ENCODE measurements around the gene C11orf97. TPM values are rescaled to one million over a fixed set of nuclear protein-coding genes. Genes with fewer than 3 reads are reported as not detected.
A peak's percentile ranks its signal among the peaks of the same experiment; 100 is the strongest.

C11orf97 gene
- total RNA-seq, 1 experiment from 2014 or later = not detected

DNA sequence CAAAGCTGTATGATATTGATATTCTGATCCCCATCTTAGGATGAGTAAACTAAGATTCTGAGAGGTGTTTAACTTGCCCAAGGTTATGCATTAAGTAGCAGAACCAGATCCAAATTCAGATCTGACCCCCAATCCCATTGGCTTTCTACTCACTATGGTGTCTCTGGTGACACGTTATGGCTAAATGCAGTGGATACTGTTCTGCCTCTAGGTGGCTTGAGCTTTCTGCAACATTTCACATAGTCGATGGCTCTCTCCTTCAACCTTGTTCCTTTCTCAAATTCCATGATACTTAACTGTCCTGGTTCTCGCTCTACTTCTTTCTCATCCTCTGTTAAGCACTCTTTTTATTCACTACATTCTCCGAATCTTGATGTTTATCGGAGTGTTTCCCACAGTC lies 9.4 kb downstream of the C11orf97 start:
- no peaks in the 10 kb centered on the region for H3K36me3 ChIP-seq (ENCODE audit: control insufficient read depth in 1 of 2, insufficient read depth in 2 of 2, low read length in 2 of 2)
- intact Hi-C loops (cut with micrococcal nuclease) = no loop called here
- H3K27me3 ChIP-seq (ENCODE audit: insufficient read depth, low read length) = no peaks in the 10 kb centered on the region
- H3K4me3 ChIP-seq (replicated peaks in 1 of 2; ENCODE audit: low read depth in 1 of 2, low read length in 2 of 2) = no peak overlapping the region
- H3K4me2 ChIP-seq (ENCODE audit: low read length) = no peak overlapping the region
- H3K9me3 ChIP-seq (ENCODE audit: control insufficient read depth in 1 of 2, insufficient read depth in 1 of 2, low read depth in 1 of 2, low read length in 2 of 2) = no peaks in the 10 kb centered on the region
- no peak overlapping the region for H2AFZ ChIP-seq (ENCODE audit: low read depth, low read length, poor library complexity, severe bottlenecking)
- ATAC-seq (peak; percentile 87), DNase-seq (ENCODE audit: low read depth, low spot score) (no peak)
- CTCF ChIA-PET = interaction anchor here (1.0 to 1.6 kb wide), 6 partner anchors 17 to 626 kb away, joined by 3 to 8 read pairs (median 4); no protein-coding TSS in a partner anchor
- no TSS peak for BruUV-seq (replicated peaks)
- no peak overlapping the region for H3K9ac ChIP-seq (ENCODE audit: low read length)
- no peaks in the 10 kb centered on the region for H3K9me2 ChIP-seq (ENCODE audit: insufficient read depth)
- RAD21 ChIA-PET (ENCODE audit: low non-redundant PET in 1 of 2, low total read pairs in 2 of 2, uncharacterized antibody in 2 of 2, unreplicated experiment in 2 of 2) = interaction anchor here in 1 of 2 experiments (0.9 kb wide), 1 partner anchor 22 kb away, joined by 3 read pairs; the partner anchor contains the start of gene FUT4
- TF ChIP-seq ATF3 (IDR thresholded peaks at IDR 0.05) (no peak), POLR2AphosphoS5 (IDR thresholded peaks at IDR 0.05; ENCODE audit: low read depth, low read length) (no peak), JUND (IDR thresholded peaks at IDR 0.05) (no peak), FOSL1 (IDR thresholded peaks at IDR 0.05; ENCODE audit: low read depth) (no peak), SP1 (IDR thresholded peaks at IDR 0.05; ENCODE audit: low read depth) (no peak), RAD21 (IDR thresholded peaks at IDR 0.05; ENCODE audit: low read depth) (peak; percentile 24; the same call in 1 of the 2 replicates), CBX3 (IDR thresholded peaks at IDR 0.05; ENCODE audit: low read depth) (no peak), TCF7L2 (IDR thresholded peaks at IDR 0.05; ENCODE audit: borderline replicate concordance, extremely low read depth, insufficient read depth, insufficient read length) (no peak), SRF (IDR thresholded peaks at IDR 0.05; ENCODE audit: low read depth) (no peak), ELF1 (IDR thresholded peaks at IDR 0.05; ENCODE audit: borderline replicate concordance, low read depth) (no peak), YY1 (IDR thresholded peaks at IDR 0.05; ENCODE audit: extremely low read depth, insufficient replicate concordance, low read depth, low read length) (no peak), EZH2phosphoT487 (IDR thresholded peaks at IDR 0.05; ENCODE audit: borderline replicate concordance) (no peak)
- TF ChIP-seq, protein P1, sequence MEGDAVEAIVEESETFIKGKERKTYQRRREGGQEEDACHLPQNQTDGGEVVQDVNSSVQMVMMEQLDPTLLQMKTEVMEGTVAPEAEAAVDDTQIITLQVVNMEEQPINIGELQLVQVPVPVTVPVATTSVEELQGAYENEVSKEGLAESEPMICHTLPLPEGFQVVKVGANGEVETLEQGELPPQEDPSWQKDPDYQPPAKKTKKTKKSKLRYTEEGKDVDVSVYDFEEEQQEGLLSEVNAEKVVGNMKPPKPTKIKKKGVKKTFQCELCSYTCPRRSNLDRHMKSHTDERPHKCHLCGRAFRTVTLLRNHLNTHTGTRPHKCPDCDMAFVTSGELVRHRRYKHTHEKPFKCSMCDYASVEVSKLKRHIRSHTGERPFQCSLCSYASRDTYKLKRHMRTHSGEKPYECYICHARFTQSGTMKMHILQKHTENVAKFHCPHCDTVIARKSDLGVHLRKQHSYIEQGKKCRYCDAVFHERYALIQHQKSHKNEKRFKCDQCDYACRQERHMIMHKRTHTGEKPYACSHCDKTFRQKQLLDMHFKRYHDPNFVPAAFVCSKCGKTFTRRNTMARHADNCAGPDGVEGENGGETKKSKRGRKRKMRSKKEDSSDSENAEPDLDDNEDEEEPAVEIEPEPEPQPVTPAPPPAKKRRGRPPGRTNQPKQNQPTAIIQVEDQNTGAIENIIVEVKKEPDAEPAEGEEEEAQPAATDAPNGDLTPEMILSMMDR (IDR thresholded peaks at IDR 0.05 in 2 of 3, conservative IDR thresholded peaks at IDR 0.05 in 1 of 3; ENCODE audit: borderline replicate concordance in 1 of 3, insufficient read depth in 1 of 3, low read depth in 2 of 3, low read length in 2 of 3) = peak; percentile 20 to 51 (median 50); a peak in 4 of 6 replicates
- no peak overlapping the region for H3K27ac ChIP-seq (ENCODE audit: low read depth, low read length)
- H4K20me1 ChIP-seq (ENCODE audit: insufficient read depth) = no peaks in the 10 kb centered on the region
- POLR2A ChIA-PET = no interaction called here
- no peaks in the 10 kb centered on the region for H3K4me1 ChIP-seq (ENCODE audit: control insufficient read depth in 1 of 2, insufficient read depth in 2 of 2, low read length in 2 of 2)
- H3K79me2 ChIP-seq (ENCODE audit: insufficient read depth, low read length) = no peaks in the 10 kb centered on the region

Data from HCT116 (cell line).